IMR-90 (cell line): ENCODE measurements around the gene KCNAB2. TPM values are rescaled to one million over a fixed set of nuclear protein-coding genes. Genes with fewer than 3 reads are reported as not detected.

ENCODE experiments used
- ATAC-seq: fragments of 200-7000 bp; cut with Tn5 transposase; 2 replicates; pipeline ENCODE4 v1.9.1; 2020; ENCODE audit warnings: low read depth, mild to moderate bottlenecking, moderate library complexity
- BruUV-seq: library from RNA; stranded (reverse); fragments of 400-500 nt; replicated peaks from 2 replicates; lab custom pipeline; 2021; lab: Mats Ljungman, UMichigan
- CTCF ChIA-PET: fragments of 300-600 bp; formaldehyde crosslinking; extraction: SDS; loops from one replicate; lab custom pipeline; 2021; ENCODE audit warnings: antibody characterized with exemption; lab: Yijun Ruan, JAX
- POLR2A ChIA-PET: fragments of 300-600 bp; sonication (Branson Sonifier 250); formaldehyde crosslinking; loops from one replicate; lab custom pipeline; 2022; ENCODE audit warnings: antibody characterized with exemption; ENCODE audit not compliant: unreplicated experiment; lab: Charles Lee
- DNase-seq: peaks from one replicate; pipeline ENCODE4 v3.0.0; 2013
- H2AFZ ChIP-seq: replicated peaks from 2 replicates; pipeline ENCODE3; 2013; ENCODE audit warnings: low read length, mild to moderate bottlenecking; ENCODE audit not compliant: poor library complexity
- H2AK5ac ChIP-seq: 2 replicates; pipeline ENCODE4 v1.6.1; 2013; ENCODE audit warnings: low read depth, low read length, inconsistent platforms
- H2AK9ac ChIP-seq: replicated peaks from 2 replicates; pipeline ENCODE3; 2013; ENCODE audit warnings: mild to moderate bottlenecking, low read depth, low read length, moderate library complexity; ENCODE audit not compliant: poor library complexity
- H2BK120ac ChIP-seq: 2 replicates; pipeline ENCODE4 v1.6.1; 2013; ENCODE audit warnings: low read depth, low read length, inconsistent platforms
- H2BK15ac ChIP-seq: 3 replicates; pipeline ENCODE4 v1.6.1; 2013; ENCODE audit warnings: low read depth, low read length, inconsistent platforms
- H2BK20ac ChIP-seq: 2 replicates; pipeline ENCODE4 v1.6.1; 2013; ENCODE audit warnings: low read depth, mild to moderate bottlenecking, inconsistent platforms, low read length, moderate library complexity
- H2BK5ac ChIP-seq: 2 replicates; pipeline ENCODE4 v1.6.1; 2013; ENCODE audit warnings: mild to moderate bottlenecking, low read depth, low read length, inconsistent platforms; ENCODE audit not compliant: poor library complexity, severe bottlenecking
- H3K14ac ChIP-seq: replicated peaks from 2 replicates; pipeline ENCODE4 v1.6.1; 2013; ENCODE audit warnings: low read depth, low read length, inconsistent platforms
- H3K18ac ChIP-seq: 2 replicates; pipeline ENCODE4 v1.6.1; 2013; ENCODE audit warnings: low read depth, low read length, control low read depth
- H3K23ac ChIP-seq: 2 replicates; pipeline ENCODE4 v1.6.1; 2013; ENCODE audit warnings: low read depth, low read length, inconsistent platforms
- H3K27ac ChIP-seq: 2 replicates; pipeline ENCODE4 v1.5.1; 2013; ENCODE audit warnings: mild to moderate bottlenecking, control low read depth, low read length; ENCODE audit not compliant: insufficient read depth
- H3K27me3 ChIP-seq: 2 replicates; pipeline ENCODE4 v1.6.1; 2013; ENCODE audit warnings: low read length; ENCODE audit not compliant: control insufficient read depth, insufficient read depth
- H3K36me3 ChIP-seq: 2 replicates; pipeline ENCODE4 v1.6.1; 2013; ENCODE audit warnings: low read length, mixed read lengths; ENCODE audit not compliant: control insufficient read depth, insufficient read depth
- H3K4ac ChIP-seq: 2 replicates; pipeline ENCODE4 v1.6.1; 2013; ENCODE audit warnings: low read depth, low read length, inconsistent platforms
- H3K4me1 ChIP-seq: 2 replicates; pipeline ENCODE4 v1.6.1; 2013; ENCODE audit warnings: low read length, mixed read lengths; ENCODE audit not compliant: control insufficient read depth, insufficient read depth
- H3K4me2 ChIP-seq: 2 replicates; pipeline ENCODE4 v1.6.1; 2013; ENCODE audit warnings: low read depth, mild to moderate bottlenecking, control low read depth, low read length, moderate library complexity
- H3K4me3 ChIP-seq: 2 replicates; pipeline ENCODE4 v1.5.1; 2013; ENCODE audit warnings: low read depth, mild to moderate bottlenecking, control low read depth, low read length, moderate library complexity; ENCODE audit not compliant: insufficient read depth
- H3K56ac ChIP-seq: 2 replicates; pipeline ENCODE4 v1.6.1; 2013; ENCODE audit warnings: low read length, inconsistent platforms; ENCODE audit not compliant: insufficient read depth; ENCODE audit errors: extremely low read depth
- H3K79me1 ChIP-seq, 2 experiments: 2 replicates each; pipeline ENCODE4 v1.6.1; 2013; ENCODE audit warnings: low read length in 2 of 2, inconsistent platforms in 1 of 2, low read depth in 1 of 2
- H3K9ac ChIP-seq: 2 replicates; pipeline ENCODE4 v1.6.1; 2013; ENCODE audit warnings: low read depth, low read length, control low read depth
- H3K9me1 ChIP-seq: 2 replicates; pipeline ENCODE4 v1.6.1; 2013; ENCODE audit warnings: low read length, inconsistent platforms; ENCODE audit not compliant: insufficient read depth
- H3K9me3 ChIP-seq: 2 replicates; pipeline ENCODE4 v1.6.1; 2013; ENCODE audit warnings: low read length; ENCODE audit not compliant: control insufficient read depth, insufficient read depth
- H4K20me1 ChIP-seq: 2 replicates; pipeline ENCODE4 v1.6.1; 2013; ENCODE audit warnings: low read length, inconsistent platforms; ENCODE audit not compliant: insufficient read depth
- H4K5ac ChIP-seq: 2 replicates; pipeline ENCODE4 v1.6.1; 2013; ENCODE audit warnings: mild to moderate bottlenecking, low read depth, low read length, control low read depth
- H4K8ac ChIP-seq, 2 experiments: 2 replicates each; pipeline ENCODE4 v1.6.1; 2013; ENCODE audit warnings: low read depth in 2 of 2, low read length in 2 of 2, control low read depth in 1 of 2, inconsistent platforms in 1 of 2
- H4K91ac ChIP-seq: 2 replicates; pipeline ENCODE4 v1.6.1; 2013; ENCODE audit warnings: low read depth, low read length, inconsistent platforms; ENCODE audit not compliant: insufficient read depth
- BHLHE40 ChIP-seq: fragments of 150-350 bp; IDR thresholded peaks from 2 replicates; pipeline ENCODE4 v1.6.1; 2016; ENCODE audit warnings: mild to moderate bottlenecking, low read depth, low read length
- CHD1 ChIP-seq: IDR thresholded peaks from 2 replicates; pipeline ENCODE4 v1.6.1; 2012; ENCODE audit warnings: low read depth, low read length, improper control_type of control experiment
- FOS ChIP-seq: fragments of 150-350 bp; IDR thresholded peaks from 2 replicates; pipeline ENCODE4 v1.6.1; 2016; ENCODE audit warnings: low read depth, low read length
- MAFK ChIP-seq: IDR thresholded peaks from 2 replicates; pipeline ENCODE4 v1.6.1; 2012; ENCODE audit warnings: low read depth, low read length, improper control_type of control experiment
- RFX5 ChIP-seq: IDR thresholded peaks from 2 replicates; pipeline ENCODE4 v1.8.0; 2012; ENCODE audit warnings: low read depth, mild to moderate bottlenecking, low read length, moderate library complexity
- SMC3 ChIP-seq: fragments of 150-350 bp; IDR thresholded peaks from 2 replicates; pipeline ENCODE4 v1.6.1; 2016; ENCODE audit warnings: low read depth, mild to moderate bottlenecking, antibody characterized with exemption, low read length, moderate library complexity
- WGBS, 2 experiments: methylation state at CpG; one replicate each; pipeline versions ENCODE4 v1.1.5 to v1.1.7; 2013; ENCODE audit warnings: missing lambda C conversion rate in 2 of 2; ENCODE audit not compliant: insufficient read length in 1 of 2; ENCODE audit errors: extremely low coverage in 2 of 2; 5-methylcytosine and 5-hydroxymethylcytosine counted together
- dilution Hi-C: fragments of 300-500 bp; cut with HindIII; formaldehyde crosslinking; loops from one replicate; pipeline ENCODE4 v1.14.3; 2018; ENCODE audit warnings: low sequenced_read_pairs; ENCODE audit not compliant: unreplicated experiment
- in situ Hi-C: fragments of 300-500 bp; cut with MboI; formaldehyde crosslinking; loops from 3 replicates; pipeline ENCODE4 v1.14.3; 2019; ENCODE audit warnings: low sequenced_read_pairs, inconsistent platforms, mixed read lengths
- intact Hi-C: fragments of 100-400 bp; cut with micrococcal nuclease; formaldehyde crosslinking; loops from 2 replicates; pipeline ENCODE4 v1.10.0; 2022
- polyA plus RNA-seq, 3 experiments: library from polyadenylated mRNA; depleted of rRNA; stranded (reverse); fragments of >200 nt; gene quantifications; 2 replicates each; pipeline ENCODE4 v1.2.3, GENCODE V29; 2012; ENCODE audit warnings: low replicate concordance in 1 of 3
- total RNA-seq: library from RNA; depleted of rRNA; stranded (reverse); fragments of >200 nt; gene quantifications from 2 replicates; pipeline ENCODE4 v1.2.3, GENCODE V29; 2012
- TF ChIP-seq, protein P1 (sequence below): fragments of 150-350 bp; IDR thresholded peaks from 2 replicates; pipeline ENCODE4 v1.6.1; 2017; ENCODE audit warnings: mild to moderate bottlenecking, antibody characterized with exemption, low read length, low read depth

KCNAB2 gene
- total and polyA plus RNA-seq, 2 of the 4 experiments (the other 2 are of a cell fraction) = 1.3 to 4.2 TPM

DNA sequence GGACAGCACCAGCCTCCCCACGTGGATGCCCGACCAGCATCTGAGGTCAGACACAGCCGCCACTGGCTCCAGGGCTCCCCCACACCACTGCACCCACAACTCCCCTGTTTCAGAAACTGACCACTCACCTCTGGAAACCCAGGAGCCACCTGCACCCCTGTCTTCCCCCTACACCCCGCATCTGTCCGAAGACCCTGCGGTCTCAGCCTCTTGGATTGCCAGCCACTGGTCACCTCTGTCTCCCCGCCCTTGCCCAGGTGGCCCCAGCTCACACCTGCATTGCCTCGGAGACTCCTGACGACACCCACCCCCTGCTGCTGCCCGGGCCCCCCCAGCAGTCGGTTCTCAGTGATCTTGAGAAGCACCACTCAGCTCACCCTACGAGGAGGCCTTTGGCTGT, 32.2 kb upstream of the KCNAB2 start:
- POLR2A ChIA-PET = no interaction called here
- Histone ChIP-seq H3K56ac (no peak overlapping the region), H2BK120ac (no peak overlapping the region), H2AFZ (no peak overlapping the region), H4K20me1 (no peaks in the 10 kb centered on the region), H3K27me3 (no peaks in the 10 kb centered on the region), H3K4me3 (no peak overlapping the region), H4K8ac (no peak overlapping the region), H2BK15ac (no peak overlapping the region), H4K91ac (no peak overlapping the region), H3K4me1 (no peaks in the 10 kb centered on the region), H4K5ac (no peak overlapping the region), H3K23ac (no peak overlapping the region), H2AK9ac (no peak overlapping the region), H3K27ac (no peak overlapping the region), H2BK20ac (no peak overlapping the region), H2BK5ac (no peak overlapping the region), H3K4ac (no peak overlapping the region), H3K4me2 (no peak overlapping the region), H3K14ac (no peak overlapping the region), H3K9me3 (no peaks in the 10 kb centered on the region), H3K9ac (no peak overlapping the region), H3K18ac (no peak overlapping the region), H3K36me3 (no peaks in the 10 kb centered on the region), H3K9me1 (no peaks in the 10 kb centered on the region; the same call in 1 of the 2 replicates), H3K79me1 (no peaks in the 10 kb centered on the region), H2AK5ac (no peak overlapping the region)
- dilution Hi-C loops = no loop called here
- in situ Hi-C loops = no loop called here
- WGBS, 2 experiments = 86% methylated on average over 6 of the region's 12 CpGs; no CpG with 5 or more reads in 1 of the 2 experiments
- TF ChIP-seq SMC3 (no peak), MAFK (no peak), RFX5 (no peak), CHD1 (no peak), BHLHE40 (no peak), FOS (no peak)
- TF ChIP-seq, protein P1, sequence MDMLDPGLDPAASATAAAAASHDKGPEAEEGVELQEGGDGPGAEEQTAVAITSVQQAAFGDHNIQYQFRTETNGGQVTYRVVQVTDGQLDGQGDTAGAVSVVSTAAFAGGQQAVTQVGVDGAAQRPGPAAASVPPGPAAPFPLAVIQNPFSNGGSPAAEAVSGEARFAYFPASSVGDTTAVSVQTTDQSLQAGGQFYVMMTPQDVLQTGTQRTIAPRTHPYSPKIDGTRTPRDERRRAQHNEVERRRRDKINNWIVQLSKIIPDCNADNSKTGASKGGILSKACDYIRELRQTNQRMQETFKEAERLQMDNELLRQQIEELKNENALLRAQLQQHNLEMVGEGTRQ = no peak
- no TSS peak for BruUV-seq
- CTCF ChIA-PET = no interaction called here
- intact Hi-C loops = no loop called here
- DNase-seq (no peak), ATAC-seq (no peak)
